Mesendoderm (in vitro differentiated cells): ENCODE measurements around the gene PECR.

Experiments
- DNase-seq: peaks from one replicate; pipeline ENCODE4 v3.0.0; 2013
- H2AK5ac ChIP-seq: 2 replicates; pipeline ENCODE4 v1.6.1; 2013; ENCODE audit warnings: low read length, inconsistent platforms
- H2BK120ac ChIP-seq: 2 replicates; pipeline ENCODE4 v1.6.1; 2013; ENCODE audit warnings: low read depth, mild to moderate bottlenecking, low read length, moderate library complexity, mixed read lengths
- H2BK15ac ChIP-seq: replicated peaks from 2 replicates; pipeline ENCODE4 v1.6.1; 2013; ENCODE audit warnings: low read depth, mild to moderate bottlenecking, moderate library complexity
- H2BK5ac ChIP-seq: 2 replicates; pipeline ENCODE4 v1.6.1; 2013; ENCODE audit warnings: low read length, inconsistent platforms
- H3K18ac ChIP-seq: 2 replicates; pipeline ENCODE4 v1.6.1; 2013; ENCODE audit warnings: mild to moderate bottlenecking, low read length, mixed read lengths
- H3K23ac ChIP-seq: one replicate; pipeline ENCODE4 v1.6.1; 2013; ENCODE audit warnings: low read length
- H3K27ac ChIP-seq: 2 replicates; pipeline ENCODE4 v1.5.1; 2013; ENCODE audit warnings: low read depth, mild to moderate bottlenecking, inconsistent platforms, low read length, moderate library complexity
- H3K27me3 ChIP-seq: 2 replicates; pipeline ENCODE4 v1.6.1; 2013; ENCODE audit warnings: low read length, control low read depth, mild to moderate bottlenecking, inconsistent platforms; ENCODE audit not compliant: insufficient read depth, poor library complexity
- H3K36me3 ChIP-seq: 2 replicates; pipeline ENCODE4 v1.6.1; 2013; ENCODE audit warnings: low read length, inconsistent platforms; ENCODE audit not compliant: control insufficient read depth, insufficient read depth
- H3K4ac ChIP-seq: one replicate; pipeline ENCODE4 v1.6.1; 2013; ENCODE audit warnings: low read depth, mild to moderate bottlenecking, low read length, moderate library complexity
- H3K4me1 ChIP-seq: 2 replicates; pipeline ENCODE4 v1.6.1; 2013; ENCODE audit warnings: low read depth, low read length, inconsistent platforms; ENCODE audit not compliant: control insufficient read depth
- H3K4me2 ChIP-seq: 2 replicates; pipeline ENCODE4 v1.6.1; 2013; ENCODE audit warnings: low read length
- H3K4me3 ChIP-seq: 2 replicates; pipeline ENCODE4 v1.5.1; 2013; ENCODE audit warnings: mild to moderate bottlenecking, low read length
- H3K56ac ChIP-seq: one replicate; pipeline ENCODE4 v1.6.1; 2013; ENCODE audit warnings: low read length
- H3K79me1 ChIP-seq: 2 replicates; pipeline ENCODE4 v1.6.1; 2013; ENCODE audit warnings: low read length, inconsistent platforms
- H3K79me2 ChIP-seq: 2 replicates; pipeline ENCODE4 v1.6.1; 2013; ENCODE audit warnings: mild to moderate bottlenecking, low read length; ENCODE audit not compliant: control insufficient read depth, insufficient read depth
- H3K9ac ChIP-seq: 2 replicates; pipeline ENCODE4 v1.6.1; 2013; ENCODE audit warnings: low read length, inconsistent platforms
- H4K5ac ChIP-seq: one replicate; pipeline ENCODE4 v1.6.1; 2013; ENCODE audit warnings: low read length
- H4K8ac ChIP-seq: one replicate; pipeline ENCODE4 v1.6.1; 2013; ENCODE audit warnings: low read depth, mild to moderate bottlenecking, control low read depth, low read length, moderate library complexity
- WGBS: extraction: QIAGEN DNeasy Blood & Tissue Kit; methylation state at CpG from one replicate; pipeline ENCODE4 v1.1.7; 2013; ENCODE audit warnings: low lambda C conversion rate, missing lambda C conversion rate; ENCODE audit not compliant: insufficient coverage; ENCODE audit errors: extremely low coverage; 5-methylcytosine and 5-hydroxymethylcytosine counted together

PECR gene

GRCh38 chr2:216066230-216066629 lies 15.4 kb downstream of the PECR start:
- H3K56ac ChIP-seq = no peak overlapping the region
- WGBS = no CpG with 5 or more reads among the region's 5 CpGs
- no peak overlapping the region for H2BK15ac ChIP-seq
- no peak overlapping the region for H3K18ac ChIP-seq
- H3K27ac ChIP-seq = no peak overlapping the region
- H3K79me2 ChIP-seq = no peaks in the 10 kb centered on the region
- no peak overlapping the region for H3K23ac ChIP-seq
- no peak overlapping the region for H3K4me3 ChIP-seq
- H2AK5ac ChIP-seq = no peak overlapping the region
- H3K36me3 ChIP-seq = no peaks in the 10 kb centered on the region
- H3K27me3 ChIP-seq = no peaks in the 10 kb centered on the region
- no peaks in the 10 kb centered on the region for H3K79me1 ChIP-seq
- H2BK5ac ChIP-seq = no peak overlapping the region
- no peak overlapping the region for H4K5ac ChIP-seq
- no peak for DNase-seq
- H2BK120ac ChIP-seq = no peak overlapping the region
- no peak overlapping the region for H3K4ac ChIP-seq
- no peak overlapping the region for H3K9ac ChIP-seq
- no peak overlapping the region for H3K4me2 ChIP-seq
- no peak overlapping the region for H4K8ac ChIP-seq
- no peaks in the 10 kb centered on the region for H3K4me1 ChIP-seq

GRCh38 chr2:216064665-216065064 lies 16.9 kb downstream of the PECR start:
- Histone ChIP-seq H4K8ac (no peak overlapping the region), H3K27ac (no peak overlapping the region), H2BK15ac (no peak overlapping the region), H3K79me1 (no peaks in the 10 kb centered on the region), H3K4ac (no peak overlapping the region), H3K23ac (no peak overlapping the region), H2BK5ac (no peak overlapping the region), H4K5ac (no peak overlapping the region), H3K4me1 (no peaks in the 10 kb centered on the region), H3K36me3 (no peaks in the 10 kb centered on the region), H3K9ac (no peak overlapping the region), H2BK120ac (no peak overlapping the region), H3K79me2 (no peaks in the 10 kb centered on the region), H3K56ac (no peak overlapping the region), H3K18ac (no peak overlapping the region), H2AK5ac (no peak overlapping the region), H3K4me3 (no peak overlapping the region), H3K27me3 (no peaks in the 10 kb centered on the region), H3K4me2 (no peak overlapping the region)
- WGBS = no CpG with 5 or more reads among the region's 1 CpG
- no peak for DNase-seq

- Histone ChIP-seq H4K8ac (no peak overlapping the region), H3K27me3 (no peaks in the 10 kb centered on the region), H3K4me3 (no peak overlapping the region), H3K18ac (no peak overlapping the region), H2BK120ac (no peak overlapping the region), H3K56ac (no peak overlapping the region), H2BK5ac (no peak overlapping the region), H3K23ac (no peak overlapping the region), H3K36me3 (no peaks in the 10 kb centered on the region), H3K27ac (no peak overlapping the region), H3K4ac (no peak overlapping the region), H3K79me1 (no peaks in the 10 kb centered on the region), H3K4me1 (no peaks in the 10 kb centered on the region), H2AK5ac (no peak overlapping the region), H3K9ac (no peak overlapping the region), H3K79me2 (no peaks in the 10 kb centered on the region), H2BK15ac (no peak overlapping the region), H3K4me2 (no peak overlapping the region), H4K5ac (no peak overlapping the region)
- WGBS = no CpG with 5 or more reads among the region's 2 CpGs
- peak; percentile 37 for DNase-seq
Observed at GRCh38 chr2:216064014-216064630, 17.5 kb downstream of the PECR start.

DNA sequence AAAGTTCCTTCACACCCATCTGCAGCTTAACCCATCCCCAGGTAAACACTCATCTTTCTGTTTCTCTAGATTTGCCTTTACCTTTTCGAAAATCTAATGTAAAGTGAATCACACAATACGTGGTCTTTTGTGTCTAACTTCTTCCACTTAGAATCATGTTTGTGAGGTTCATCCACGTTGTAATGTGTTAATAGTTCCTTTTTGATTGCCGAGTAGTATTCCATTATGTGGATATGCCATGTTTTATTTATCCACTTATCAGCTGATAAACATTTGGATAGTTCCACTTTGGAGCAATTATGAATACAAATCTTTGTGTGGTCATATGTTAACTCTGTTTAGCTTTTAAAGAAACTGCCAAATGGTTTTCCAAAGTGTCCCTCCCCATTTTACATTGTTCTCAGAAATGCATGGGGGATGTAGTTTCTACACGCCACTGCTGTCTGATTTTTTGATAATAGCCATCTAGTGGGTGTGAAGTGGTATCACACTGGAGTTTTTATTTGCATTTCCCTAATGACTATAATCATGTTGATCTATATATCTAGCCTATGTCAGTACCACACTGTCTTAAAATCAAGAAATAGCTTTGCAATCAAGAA lies 22.3 kb downstream of the PECR start:
- H3K79me1 ChIP-seq = no peaks in the 10 kb centered on the region
- H3K27ac ChIP-seq = no peak overlapping the region
- H2BK5ac ChIP-seq = no peak overlapping the region
- H4K5ac ChIP-seq = no peak overlapping the region
- no peaks in the 10 kb centered on the region for H3K36me3 ChIP-seq
- H3K56ac ChIP-seq = no peak overlapping the region
- H3K4me1 ChIP-seq = no peaks in the 10 kb centered on the region
- no CpG with 5 or more reads among the region's 5 CpGs for WGBS
- no peak overlapping the region for H2BK15ac ChIP-seq
- H4K8ac ChIP-seq = no peak overlapping the region
- H2BK120ac ChIP-seq = no peak overlapping the region
- H3K9ac ChIP-seq = no peak overlapping the region
- H3K4me3 ChIP-seq = no peak overlapping the region
- no peaks in the 10 kb centered on the region for H3K27me3 ChIP-seq
- DNase-seq = no peak
- no peak overlapping the region for H2AK5ac ChIP-seq
- H3K4ac ChIP-seq = no peak overlapping the region
- no peak overlapping the region for H3K18ac ChIP-seq
- no peak overlapping the region for H3K23ac ChIP-seq
- H3K4me2 ChIP-seq = no peak overlapping the region
- H3K79me2 ChIP-seq = no peaks in the 10 kb centered on the region

GRCh38 chr2:216057688-216058193 lies 23.9 kb downstream of the PECR start:
- H3K4me2 ChIP-seq = no peak overlapping the region
- H2BK5ac ChIP-seq = no peak overlapping the region
- no peak overlapping the region for H3K4ac ChIP-seq
- H2BK15ac ChIP-seq = no peak overlapping the region
- H3K9ac ChIP-seq = no peak overlapping the region
- H3K23ac ChIP-seq = no peak overlapping the region
- no peaks in the 10 kb centered on the region for H3K27me3 ChIP-seq
- H3K4me3 ChIP-seq = no peak overlapping the region
- H3K4me1 ChIP-seq = no peaks in the 10 kb centered on the region
- no peak overlapping the region for H2BK120ac ChIP-seq
- no peak overlapping the region for H3K18ac ChIP-seq
- H3K79me2 ChIP-seq = no peaks in the 10 kb centered on the region
- no peaks in the 10 kb centered on the region for H3K79me1 ChIP-seq
- H4K8ac ChIP-seq = no peak overlapping the region
- no peak for DNase-seq
- H3K27ac ChIP-seq = no peak overlapping the region
- no peak overlapping the region for H4K5ac ChIP-seq
- no peaks in the 10 kb centered on the region for H3K36me3 ChIP-seq
- WGBS = no CpG with 5 or more reads among the region's 7 CpGs
- no peak overlapping the region for H3K56ac ChIP-seq
- no peak overlapping the region for H2AK5ac ChIP-seq

- Histone ChIP-seq H4K8ac (no peak overlapping the region), H3K9ac (no peak overlapping the region), H3K27ac (no peak overlapping the region), H2BK5ac (no peak overlapping the region), H4K5ac (no peak overlapping the region), H3K4ac (no peak overlapping the region), H3K36me3 (no peaks in the 10 kb centered on the region), H3K4me3 (no peak overlapping the region), H3K79me1 (no peaks in the 10 kb centered on the region), H3K79me2 (no peaks in the 10 kb centered on the region), H2BK15ac (no peak overlapping the region), H3K4me1 (no peaks in the 10 kb centered on the region), H3K4me2 (no peak overlapping the region), H2BK120ac (no peak overlapping the region), H3K56ac (no peak overlapping the region), H2AK5ac (no peak overlapping the region), H3K23ac (no peak overlapping the region), H3K27me3 (no peaks in the 10 kb centered on the region), H3K18ac (no peak overlapping the region)
- no peak for DNase-seq
- WGBS = no CpG with 5 or more reads among the region's 3 CpGs
Observed at GRCh38 chr2:216056739-216057138, 24.9 kb downstream of the PECR start.
